ENCODE results near the gene LRCOL1.

The LRCOL1 gene

GRCh38 chr12:132583411-132583710 is 27.0 kb downstream of the LRCOL1 start:
- Histone ChIP-seq H3K36me3 (ENCODE audit: control insufficient read depth, low read length) (peaks cover 11% of the 10 kb centered on the region), H3F3A (ENCODE audit: control insufficient read depth, insufficient read depth) (peaks cover 4% of the 10 kb centered on the region; the same call in 1 of the 2 replicates), H3K79me2 (ENCODE audit: control insufficient read depth, low read length) (no peaks in the 10 kb centered on the region), H3K9me3 (ENCODE audit: control insufficient read depth, insufficient read depth, low read length) (no peaks in the 10 kb centered on the region), H3K9me2 (replicated peaks; ENCODE audit: control insufficient read depth, low read length) (no peaks in the 10 kb centered on the region), H3K4me3 (ENCODE audit: low read length) (no peak overlapping the region), H4K20me1 (ENCODE audit: control insufficient read depth, insufficient read depth, low read depth, low read length) (no peaks in the 10 kb centered on the region), H3K27ac (ENCODE audit: low read depth, low read length) (no peak overlapping the region), H3K27me3 (ENCODE audit: control insufficient read depth, low read length) (no peaks in the 10 kb centered on the region), H3K4me1 (ENCODE audit: control insufficient read depth, low read length) (no peaks in the 10 kb centered on the region), H3K4me2 (ENCODE audit: low read length) (no peak overlapping the region)
- no peak for TF ChIP-seq CTCF (IDR thresholded peaks at IDR 0.05; ENCODE audit: low read depth, low read length, poor library complexity, severe bottlenecking)
- TF ChIP-seq EZH2phosphoT487 (IDR thresholded peaks at IDR 0.05; ENCODE audit: borderline replicate concordance, low read length): no peak

- no peaks in the 10 kb centered on the region for H3K9me2 ChIP-seq (replicated peaks; ENCODE audit: control insufficient read depth, low read length)
- no peak overlapping the region for H3K4me3 ChIP-seq (ENCODE audit: low read length)
- H4K20me1 ChIP-seq (ENCODE audit: control insufficient read depth, insufficient read depth, low read depth, low read length): no peaks in the 10 kb centered on the region
- H3K4me1 ChIP-seq (ENCODE audit: control insufficient read depth, low read length): no peaks in the 10 kb centered on the region
- peaks cover 4% of the 10 kb centered on the region; the same call in 1 of the 2 replicates for H3F3A ChIP-seq (ENCODE audit: control insufficient read depth, insufficient read depth)
- no peaks in the 10 kb centered on the region for H3K9me3 ChIP-seq (ENCODE audit: control insufficient read depth, insufficient read depth, low read length)
- H3K27ac ChIP-seq (ENCODE audit: low read depth, low read length): no peak overlapping the region
- no peak for TF ChIP-seq EZH2phosphoT487 (IDR thresholded peaks at IDR 0.05; ENCODE audit: borderline replicate concordance, low read length)
- TF ChIP-seq CTCF (IDR thresholded peaks at IDR 0.05; ENCODE audit: low read depth, low read length, poor library complexity, severe bottlenecking): no peak
- peaks cover 17% of the 10 kb centered on the region for H3K36me3 ChIP-seq (ENCODE audit: control insufficient read depth, low read length)
- H3K79me2 ChIP-seq (ENCODE audit: control insufficient read depth, low read length): no peaks in the 10 kb centered on the region
- H3K27me3 ChIP-seq (ENCODE audit: control insufficient read depth, low read length): no peaks in the 10 kb centered on the region
- no peak overlapping the region for H3K4me2 ChIP-seq (ENCODE audit: low read length)
These were observed 27.6 kb downstream of the LRCOL1 start for GRCh38 chr12:132582582-132583410.

- H3K27me3 ChIP-seq (ENCODE audit: control insufficient read depth, low read length): no peaks in the 10 kb centered on the region
- no peak overlapping the region for H3K4me2 ChIP-seq (ENCODE audit: low read length)
- H3K4me3 ChIP-seq (ENCODE audit: low read length): no peak overlapping the region
- H3K27ac ChIP-seq (ENCODE audit: low read depth, low read length): no peak overlapping the region
- H3K4me1 ChIP-seq (ENCODE audit: control insufficient read depth, low read length): no peaks in the 10 kb centered on the region
- no peaks in the 10 kb centered on the region for H3K9me3 ChIP-seq (ENCODE audit: control insufficient read depth, insufficient read depth, low read length)
- no peaks in the 10 kb centered on the region for H4K20me1 ChIP-seq (ENCODE audit: control insufficient read depth, insufficient read depth, low read depth, low read length)
- no peaks in the 10 kb centered on the region for H3K79me2 ChIP-seq (ENCODE audit: control insufficient read depth, low read length)
- peaks cover 24% of the 10 kb centered on the region for H3K36me3 ChIP-seq (ENCODE audit: control insufficient read depth, low read length)
- peaks cover 4% of the 10 kb centered on the region; the same call in 1 of the 2 replicates for H3F3A ChIP-seq (ENCODE audit: control insufficient read depth, insufficient read depth)
- TF ChIP-seq CTCF (IDR thresholded peaks at IDR 0.05; ENCODE audit: low read depth, low read length, poor library complexity, severe bottlenecking): no peak
- no peak for TF ChIP-seq EZH2phosphoT487 (IDR thresholded peaks at IDR 0.05; ENCODE audit: borderline replicate concordance, low read length)
- H3K9me2 ChIP-seq (replicated peaks; ENCODE audit: control insufficient read depth, low read length): no peaks in the 10 kb centered on the region
These were observed 28.3 kb downstream of the LRCOL1 start for GRCh38 chr12:132582058-132582420.

All from DOHH2 (cell line).